HG03520 (cell line): ENCODE data around the gene REXO4.
"Not testable (repeated sequence)": the region's sequence is repeated elsewhere in the genome, so short reads cannot be mapped to it uniquely, and the experiment has no call there.

Experiments
- ATAC-seq: cut with Tn5 transposase; IDR thresholded peaks from one replicate; pipeline ENCODE4 v1.9.1; 2021; ENCODE audit warnings: mild to moderate bottlenecking, moderate library complexity; ENCODE audit not compliant: unreplicated experiment

REXO4 gene

GRCh38 chr9:133390713-133391112, 27.1 kb downstream of the REXO4 start:
- ATAC-seq, result no peak

- no peak for ATAC-seq
Measured at GRCh38 chr9:133389562-133389961, 28.2 kb downstream of the REXO4 start.

- ATAC-seq, result no peak
Measured at GRCh38 chr9:133389025-133389557, 28.7 kb downstream of the REXO4 start.

- no peak for ATAC-seq
Measured at GRCh38 chr9:133387680-133388079, 30.1 kb downstream of the REXO4 start.

GRCh38 chr9:133386338-133386737, 31.5 kb downstream of the REXO4 start:
- ATAC-seq, result no peak

GRCh38 chr9:133385452-133385851, 32.4 kb downstream of the REXO4 start:
- ATAC-seq, result no peak

GRCh38 chr9:133384736-133385321, 33.0 kb downstream of the REXO4 start:
- ATAC-seq, result no peak

- no peak for ATAC-seq
Measured at GRCh38 chr9:133383438-133383837, 34.4 kb downstream of the REXO4 start.

- ATAC-seq, result no peak
Measured at GRCh38 chr9:133382507-133383141, 35.2 kb downstream of the REXO4 start.

GRCh38 chr9:133380734-133381133, 37.1 kb downstream of the REXO4 start:
- no peak for ATAC-seq

- ATAC-seq, result no peak
Measured at GRCh38 chr9:133379153-133380086, 38.4 kb downstream of the REXO4 start.

- ATAC-seq, result no peak
Measured at GRCh38 chr9:133378408-133378962, 39.3 kb downstream of the REXO4 start.

- ATAC-seq, result no peak
Measured at GRCh38 chr9:133377721-133378216, 40.0 kb downstream of the REXO4 start.

GRCh38 chr9:133377280-133377679, 40.5 kb downstream of the REXO4 start:
- ATAC-seq, result not testable (repeated sequence)

GRCh38 chr9:133375724-133376654, 41.8 kb downstream of the REXO4 start, which contains the start of the genes STKLD1 and SURF4:
TSS of gene STKLD1 (plus strand) at chr9:133376366. CDS start at chr9:133376474, 108 bp downstream.
TSS of gene SURF4 (minus strand) at chr9:133376060. CDS start at chr9:133375969, 91 bp downstream.
- ATAC-seq, result peak; percentile 84

- ATAC-seq, result peak; percentile 18
Measured at GRCh38 chr9:133375116-133375723, 42.6 kb downstream of the REXO4 start.

- ATAC-seq, result no peak
Measured at GRCh38 chr9:133374612-133375115, 43.1 kb downstream of the REXO4 start.

GRCh38 chr9:133372144-133372543, 45.7 kb downstream of the REXO4 start:
- ATAC-seq, result no peak

- no peak for ATAC-seq
Measured at GRCh38 chr9:133371261-133371711, 46.5 kb downstream of the REXO4 start.
